Measurements from ENCODE around the gene HCCS.

Gene HCCS

DNA sequence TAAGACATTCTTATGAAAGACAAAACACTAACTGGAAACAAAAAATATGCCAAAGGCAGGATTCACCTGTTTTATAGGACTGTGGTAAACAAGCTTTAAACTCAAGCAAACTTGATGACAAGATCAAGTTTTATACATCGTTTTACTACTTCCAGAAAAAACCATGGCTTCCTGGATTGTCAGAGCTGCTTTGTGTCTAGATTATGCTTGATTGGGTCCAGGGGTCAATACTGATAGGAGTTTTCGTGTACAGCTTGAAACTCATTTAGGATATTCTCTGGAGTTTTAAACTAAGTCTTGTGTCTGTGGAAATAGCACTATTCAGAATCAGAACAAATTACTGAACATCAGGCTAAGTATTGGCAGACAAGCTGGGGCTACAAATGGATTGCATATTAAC lies 13.0 kb downstream of the HCCS start:
- DNase-seq = no peak

DNA sequence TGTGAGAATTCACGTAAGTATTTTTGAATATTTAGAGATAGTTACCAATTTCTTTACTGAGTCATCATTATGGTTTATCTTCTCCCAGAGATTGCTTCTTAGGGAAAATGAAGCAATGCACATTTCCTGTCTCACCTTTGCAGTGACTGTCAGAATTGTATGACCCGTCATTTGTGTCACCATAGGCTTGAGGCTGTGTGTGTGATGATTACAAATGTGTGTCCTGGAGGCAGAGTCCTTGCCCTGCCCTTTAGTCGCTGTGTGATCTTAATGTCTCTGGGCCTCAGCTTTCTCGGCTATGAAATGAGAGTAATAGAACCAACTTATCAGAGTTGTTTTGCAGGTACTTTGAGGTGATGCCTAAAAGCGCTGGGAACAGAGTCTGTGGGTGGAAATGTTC lies 13.9 kb downstream of the HCCS start:
- no peak for DNase-seq

DNA sequence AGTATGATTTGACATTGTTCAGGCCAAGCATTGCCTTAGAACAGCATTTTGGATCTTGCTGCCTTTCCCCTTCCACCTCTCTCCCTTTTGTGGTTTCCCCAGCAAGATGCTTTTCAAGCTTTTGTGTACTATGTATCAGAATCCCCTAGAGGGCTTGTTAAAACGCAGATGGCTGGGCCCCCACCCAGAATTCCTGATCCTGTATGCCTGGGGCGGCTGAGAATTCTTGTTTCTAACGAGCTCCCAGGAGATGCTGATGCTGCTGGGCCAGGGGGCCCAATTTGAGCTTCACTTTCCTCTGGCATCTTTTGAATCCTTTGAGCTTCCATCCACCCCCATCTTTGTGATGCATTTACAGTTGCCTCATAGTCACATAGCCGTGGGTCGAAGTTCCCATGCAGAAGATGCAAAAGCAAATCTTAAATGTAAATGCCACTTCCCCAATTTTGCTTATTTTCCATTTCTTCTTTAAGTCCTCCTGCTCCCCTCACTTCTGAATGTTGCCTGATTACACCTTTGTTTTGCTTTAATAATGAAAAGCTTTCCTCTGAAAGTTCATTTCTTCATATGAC lies 18.5 kb downstream of the HCCS start:
- DNase-seq = no peak

DNA sequence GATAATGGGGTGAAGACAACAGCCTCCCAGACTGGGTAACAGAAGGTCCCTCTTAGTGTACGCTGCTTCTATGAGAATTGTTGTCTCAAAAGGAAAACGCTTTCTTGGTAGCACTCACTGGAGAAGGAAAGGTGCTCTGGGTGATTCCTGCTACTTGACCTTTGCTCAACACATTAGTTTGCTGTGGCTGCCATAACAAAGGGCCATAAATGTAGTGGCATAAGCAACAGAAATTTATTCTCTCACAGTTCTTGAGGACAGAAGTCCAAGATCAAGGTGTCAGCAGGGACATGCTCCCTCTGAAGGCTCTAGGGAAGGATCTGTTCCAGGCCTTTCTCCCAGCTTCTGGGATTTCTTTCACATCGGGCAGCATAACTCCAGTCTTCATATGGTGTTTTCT lies 19.0 kb downstream of the HCCS start:
- DNase-seq = no peak

DNA sequence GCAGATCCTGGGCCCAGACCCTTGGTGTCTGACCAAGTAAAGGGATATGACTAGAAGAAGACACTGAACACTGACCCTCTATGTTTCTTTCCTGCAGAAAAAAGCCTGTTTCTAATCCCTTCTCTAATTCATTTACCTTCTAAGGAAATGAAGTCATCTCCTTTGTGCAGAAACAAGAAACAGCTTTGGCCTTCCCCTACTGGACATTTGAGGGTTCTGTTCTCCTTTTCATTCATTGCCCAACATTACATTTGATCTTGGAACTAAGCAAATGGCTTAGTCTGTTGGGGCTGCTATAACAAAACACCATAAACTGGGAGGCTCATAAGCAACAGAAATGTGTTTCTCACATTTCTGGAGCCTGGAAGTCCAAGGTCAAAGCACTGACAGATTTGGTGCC lies 20.0 kb downstream of the HCCS start:
- DNase-seq = no peak

DNA sequence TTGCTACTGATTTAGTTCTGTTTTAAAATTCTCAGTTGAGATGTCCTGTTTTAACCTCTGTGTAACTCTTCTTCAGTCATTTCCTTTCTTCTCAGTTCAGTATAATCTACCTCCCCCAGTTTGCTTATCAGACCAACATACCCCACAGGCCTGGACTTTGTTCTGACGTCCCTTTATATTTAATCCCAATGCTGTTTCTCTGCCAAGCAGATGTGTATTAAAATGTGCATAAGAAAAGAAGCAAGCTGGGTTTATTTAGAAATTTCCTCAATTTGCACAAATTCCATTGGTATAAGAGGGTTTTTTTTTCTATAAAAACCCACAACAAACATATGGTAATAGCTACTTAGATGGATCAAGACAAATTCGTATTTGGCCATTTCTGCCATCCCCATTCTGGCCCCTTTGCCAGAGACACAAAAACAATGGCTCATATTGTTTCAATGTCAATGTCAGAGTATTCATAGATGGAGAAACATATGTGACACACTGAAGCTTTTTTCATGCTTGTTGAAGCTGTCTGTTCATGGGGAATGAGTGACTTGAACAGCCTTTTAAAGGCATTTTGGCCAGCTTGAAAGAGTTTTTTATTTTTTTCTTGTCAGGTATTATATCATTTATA lies 24.5 kb downstream of the HCCS start:
- no peak for DNase-seq

DNA sequence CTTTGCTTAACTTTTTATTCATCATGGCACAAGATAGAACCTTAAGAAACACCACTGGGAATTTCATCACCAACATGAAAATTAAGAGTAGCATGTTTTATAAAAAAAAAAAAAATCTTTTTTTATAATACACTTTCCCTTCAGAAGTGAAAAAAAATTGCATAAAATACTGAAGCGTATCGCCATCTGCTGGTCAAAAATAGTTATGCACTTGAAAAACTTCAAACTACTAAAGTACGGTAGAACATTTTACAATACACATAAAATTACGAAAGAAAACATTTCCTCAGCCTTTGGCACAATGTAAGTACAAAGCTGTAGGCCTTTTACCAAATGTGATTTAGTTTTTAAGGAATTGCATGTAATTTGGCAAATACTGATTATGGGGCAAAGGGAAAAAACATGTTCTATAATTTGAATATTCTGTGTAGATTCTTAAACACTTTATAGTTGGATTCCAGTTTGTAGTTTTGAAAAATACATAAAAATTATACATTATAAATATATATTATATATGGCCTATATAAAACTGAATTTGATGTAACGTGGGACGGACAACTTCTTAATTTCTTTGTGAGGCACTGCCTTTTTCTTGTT lies 26.5 kb downstream of the HCCS start:
- no peak for DNase-seq

DNA sequence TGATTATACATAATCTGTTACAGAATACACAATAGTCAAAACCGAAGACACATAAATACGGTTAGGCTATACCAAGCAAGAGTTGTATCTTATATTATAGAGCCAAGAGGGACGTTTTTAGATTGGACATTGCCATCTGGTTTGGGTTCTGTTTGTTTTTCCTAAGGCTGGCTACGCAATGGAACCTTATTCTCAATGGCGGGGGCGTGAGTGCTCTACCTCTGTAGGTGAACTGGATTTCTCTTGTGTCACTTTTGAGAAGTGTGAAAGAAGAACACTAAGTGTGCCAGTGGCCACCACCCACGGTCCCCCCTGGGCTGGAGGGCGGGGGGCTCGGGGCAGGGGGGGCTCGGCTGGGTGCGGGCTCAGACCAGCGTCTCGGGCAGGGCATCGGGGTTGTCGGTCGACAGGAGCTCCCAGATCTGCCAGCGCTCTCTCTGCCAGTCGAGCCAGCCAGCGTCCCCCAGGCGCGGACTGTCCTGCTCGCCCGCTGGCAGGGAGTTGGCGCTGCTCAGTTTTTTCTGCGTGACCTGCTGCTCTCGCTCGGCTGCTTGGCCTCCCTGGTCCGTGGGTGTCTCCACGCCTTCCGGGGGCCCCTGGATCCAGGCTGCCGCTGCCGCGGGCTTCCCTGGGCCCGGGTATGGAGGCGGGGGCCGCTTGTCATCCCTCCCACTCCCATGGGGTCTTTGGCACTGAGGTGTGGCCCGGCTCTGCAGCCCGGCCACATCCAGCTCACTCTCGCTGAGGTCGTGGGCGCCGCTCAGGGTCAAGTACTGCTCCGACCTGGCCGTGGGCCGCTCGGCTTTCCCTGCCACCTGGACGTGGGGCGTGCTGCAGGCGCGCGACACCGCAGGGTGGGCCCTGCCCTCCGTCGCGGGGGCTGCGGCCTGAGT lies 27.6 kb downstream of the HCCS start:
- DNase-seq = no peak

DNA sequence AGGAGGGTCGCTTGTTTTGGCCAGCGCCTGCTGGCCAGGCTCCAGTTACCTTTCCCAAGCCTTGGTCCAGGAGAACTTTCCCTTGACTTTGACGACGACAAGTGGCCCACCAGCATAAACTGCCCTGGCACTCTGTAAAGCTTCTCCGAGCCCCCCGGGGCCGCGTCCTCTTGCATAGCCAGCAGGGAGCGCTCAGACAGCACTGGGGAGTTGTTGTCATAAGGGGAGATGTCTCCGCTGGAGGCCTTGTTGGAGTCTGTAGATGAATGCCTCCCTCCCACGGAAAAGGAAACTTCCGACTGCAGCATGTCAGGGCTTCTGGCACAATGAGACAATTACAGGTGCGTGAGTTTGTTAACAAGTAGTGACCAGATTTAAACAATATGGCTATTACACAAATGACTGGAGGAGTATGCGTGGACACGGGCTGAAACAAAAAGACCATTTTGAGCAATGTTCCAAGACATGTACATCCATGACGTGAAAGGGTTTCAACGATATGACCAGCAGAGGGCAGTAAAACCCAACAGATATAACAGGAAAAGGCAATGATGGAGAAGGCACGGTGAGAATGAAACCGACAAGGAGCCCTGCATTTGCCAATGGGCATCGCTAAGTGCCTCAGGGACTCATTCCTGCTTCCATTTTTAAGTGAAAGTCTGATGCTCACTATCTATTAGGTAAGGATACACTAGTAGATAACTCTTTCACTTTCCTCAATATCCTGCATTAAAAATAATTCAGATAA lies 33.0 kb downstream of the HCCS start:
- peak; percentile 38 for DNase-seq

DNA sequence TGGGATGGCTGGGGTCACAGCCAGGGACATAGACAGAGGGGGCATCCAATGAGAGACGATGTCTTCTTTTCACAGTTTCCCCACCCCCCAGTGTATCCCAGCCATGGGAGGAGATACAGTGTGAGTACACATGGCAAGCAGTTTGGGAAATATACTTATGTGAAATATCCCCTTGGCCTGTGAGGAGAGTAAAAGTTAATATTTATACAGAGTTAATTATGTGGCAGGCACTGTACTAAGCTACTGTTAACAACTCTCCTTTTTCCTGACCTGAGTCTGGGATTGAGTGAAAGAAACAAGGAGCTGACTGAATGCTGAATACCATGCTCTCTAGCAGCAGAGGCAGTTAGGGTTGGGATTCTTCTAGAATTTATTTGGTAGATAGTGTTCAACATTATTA lies 35.3 kb downstream of the HCCS start:
- no peak for DNase-seq

DNA sequence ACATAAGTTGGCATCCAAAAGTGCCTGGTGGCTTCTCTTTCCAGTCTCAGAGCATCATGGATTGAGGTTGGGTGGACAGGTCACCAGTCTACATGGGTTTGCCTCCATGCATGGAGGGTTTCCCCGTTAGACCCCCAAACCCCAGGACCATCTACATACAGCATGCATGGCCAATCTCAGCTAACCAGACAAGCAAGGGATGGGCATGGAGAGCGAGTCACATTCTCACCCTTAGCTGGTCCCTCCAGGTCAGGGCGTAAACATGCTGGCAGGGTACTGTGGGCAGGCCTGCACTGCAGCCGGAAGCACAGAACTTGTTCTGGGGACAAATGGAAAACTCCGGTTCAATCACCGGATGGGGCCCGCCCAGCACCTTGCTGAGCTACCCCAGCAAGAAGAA lies 37.3 kb downstream of the HCCS start:
- DNase-seq = no peak

DNA sequence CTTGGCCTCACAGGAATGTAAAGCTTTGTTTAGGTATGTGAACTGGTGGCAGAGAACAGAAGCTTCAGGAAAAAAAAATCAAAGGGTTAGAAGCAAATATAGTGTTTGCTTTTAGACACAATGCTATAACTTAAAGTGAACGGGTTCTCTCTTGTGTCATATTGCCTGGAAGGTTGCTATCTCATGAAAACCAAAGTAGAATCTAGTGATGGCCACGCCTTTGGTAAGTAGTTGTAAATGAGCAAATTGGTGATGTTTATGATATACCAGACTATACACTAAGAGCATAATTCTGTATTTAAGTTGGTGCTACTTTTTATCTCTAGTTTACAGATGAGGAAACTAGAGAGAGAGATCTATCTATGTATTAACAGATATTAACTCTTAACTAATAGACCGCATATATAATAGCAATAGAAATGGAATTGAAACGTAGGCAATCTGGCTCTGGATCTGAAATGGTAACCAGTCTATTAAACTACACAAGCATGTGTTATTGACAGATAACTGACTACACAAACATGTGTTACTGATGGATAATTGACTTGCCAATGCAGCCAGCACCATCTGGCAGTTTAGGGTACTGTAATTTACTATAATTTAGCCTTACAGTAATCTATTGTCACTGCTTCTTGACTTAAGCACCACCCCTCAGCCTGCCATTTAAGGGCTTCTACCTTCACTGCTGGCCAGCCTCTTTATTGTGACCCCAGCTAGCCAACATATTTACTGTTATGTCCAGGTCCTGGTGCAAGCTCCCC lies 40.8 kb downstream of the HCCS start:
- no peak for DNase-seq

DNA sequence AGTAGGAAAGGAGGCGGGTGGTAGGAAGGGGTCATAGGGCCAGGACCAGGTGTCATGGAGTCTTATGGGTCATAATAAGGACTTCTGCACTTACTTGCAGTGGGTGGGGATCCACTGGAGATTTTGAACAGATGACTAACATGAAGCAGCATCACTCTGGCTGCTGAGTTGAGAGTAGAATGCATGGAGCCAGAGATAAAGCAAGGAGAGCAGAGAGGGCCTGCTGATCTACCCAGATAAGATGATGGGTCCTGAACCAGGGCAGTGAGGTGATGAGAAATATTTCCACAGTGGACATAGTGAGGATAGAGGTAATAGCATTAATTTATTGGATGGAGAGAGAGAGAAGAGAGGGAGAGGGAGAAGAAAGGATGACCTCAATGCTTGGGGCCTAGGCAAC lies 48.0 kb downstream of the HCCS start:
- DNase-seq = no peak

DNA sequence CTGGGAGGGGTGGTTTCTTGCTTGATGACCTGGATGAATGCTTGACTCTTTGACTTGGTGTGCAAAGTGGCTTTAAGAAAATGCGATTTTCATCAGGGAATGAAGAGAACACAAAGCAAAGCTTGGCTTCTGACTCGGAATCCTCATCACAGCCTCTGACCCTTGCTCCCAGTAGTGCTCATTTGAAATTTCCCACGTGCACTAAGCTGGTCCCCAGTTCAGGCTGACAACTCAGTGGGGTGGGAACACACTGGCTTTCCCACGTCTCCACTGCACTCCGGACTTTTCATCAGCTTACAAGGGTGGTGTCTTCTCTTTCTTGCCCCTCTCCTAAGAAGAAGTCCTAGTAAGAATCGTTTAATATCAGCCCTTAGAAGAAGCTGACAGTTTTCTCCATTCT lies 53.3 kb downstream of the HCCS start:
- no peak for DNase-seq

DNA sequence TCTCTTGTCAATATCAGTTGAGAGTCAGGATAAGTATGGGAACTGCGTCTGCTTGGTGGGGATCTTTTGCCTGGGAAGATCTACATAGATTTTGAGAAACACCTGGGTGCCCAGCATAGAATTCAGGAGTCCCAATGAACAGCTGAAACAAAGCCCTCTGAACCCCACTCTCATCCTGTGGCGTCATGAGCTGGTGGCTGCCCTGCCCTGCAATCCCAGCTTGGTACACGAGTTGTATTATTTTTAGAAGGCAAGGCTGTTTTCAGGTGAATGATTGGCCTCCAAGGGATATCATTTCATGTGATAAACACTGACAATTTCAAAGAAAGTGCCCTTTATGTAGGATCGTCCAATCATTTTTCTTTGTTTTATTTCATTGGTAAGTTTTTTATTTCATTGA lies 60.8 kb downstream of the HCCS start:
- DNase-seq = no peak

DNA sequence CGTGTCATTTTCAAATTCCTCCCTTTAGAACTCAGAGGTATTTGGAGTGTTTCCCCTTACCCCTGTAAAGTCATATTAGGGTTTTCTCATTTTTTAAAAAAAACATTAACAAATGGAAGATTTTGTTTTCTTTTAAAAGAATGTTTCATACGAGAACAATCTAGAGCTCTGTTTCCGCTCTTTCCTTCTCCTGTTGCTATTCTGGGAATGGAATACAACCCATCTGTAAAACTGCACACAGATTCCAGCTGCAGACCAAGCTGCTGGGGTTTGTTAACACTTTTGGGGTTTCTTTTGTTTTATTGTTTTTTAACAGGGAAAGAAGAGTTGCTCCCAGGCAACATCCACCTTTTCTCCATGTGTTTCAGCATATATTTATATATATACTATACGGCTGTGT lies 61.3 kb downstream of the HCCS start:
- DNase-seq = no peak

All from NCI-H510A (cell line).